GM13977 (cell line): ENCODE data around the gene KCNK17.

Source experiments
- DNase-seq: peaks from one replicate; pipeline ENCODE4 v3.0.0; 2012; ENCODE audit warnings: low spot score
- CTCF ChIP-seq: IDR thresholded peaks from 2 replicates; pipeline ENCODE4 v1.5.1; 2012; ENCODE audit warnings: mild to moderate bottlenecking, control low read depth; ENCODE audit not compliant: insufficient read depth; ENCODE audit errors: extremely low read depth, missing control alignments
- in situ Hi-C: fragments of 300-500 bp; cut with MboI; formaldehyde crosslinking; loops from one replicate; pipeline ENCODE4 v1.12.0; 2022; ENCODE audit warnings: low sequenced_read_pairs, low pct_unique_long_range_greater_than_20kb, mixed read lengths, inconsistent platforms; ENCODE audit not compliant: unreplicated experiment

Gene KCNK17

GRCh38 chr6:39296745-39297640 is 17.2 kb downstream of the KCNK17 start:
- no peak for TF ChIP-seq CTCF
- in situ Hi-C loops: no loop called here
- DNase-seq: no peak

GRCh38 chr6:39295611-39296011 is 18.6 kb downstream of the KCNK17 start:
- no peak for TF ChIP-seq CTCF
- in situ Hi-C loops: no loop called here
- no peak for DNase-seq

- DNase-seq: no peak
- in situ Hi-C loops: no loop called here
Observed at GRCh38 chr6:39294899-39295298, 19.3 kb downstream of the KCNK17 start.

GRCh38 chr6:39294133-39294532 is 20.1 kb downstream of the KCNK17 start:
- in situ Hi-C loops: no loop called here
- DNase-seq: no peak
- no peak for TF ChIP-seq CTCF

More at GRCh38 chr6:39294899-39295298, 19.3 kb downstream of the KCNK17 start:
- no peak for TF ChIP-seq CTCF

- no peak for TF ChIP-seq CTCF
- in situ Hi-C loops: no loop called here
Observed at GRCh38 chr6:39292637-39293036, 21.6 kb downstream of the KCNK17 start.

GRCh38 chr6:39289490-39289889 is 24.7 kb downstream of the KCNK17 start:
- TF ChIP-seq CTCF: no peak
- in situ Hi-C loops: no loop called here
- no peak for DNase-seq

More at GRCh38 chr6:39292637-39293036, 21.6 kb downstream of the KCNK17 start:
- no peak for DNase-seq
